H1 (cell line): Measurements from ENCODE around the gene CBY2. TPM values are rescaled to one million over a fixed set of nuclear protein-coding genes. Genes with fewer than 3 reads are reported as not detected.

Source experiments
- CTCF ChIA-PET: fragments of 300-600 bp; sonication (Branson Sonifier 250); formaldehyde crosslinking; loops from one replicate; lab custom pipeline; 2021; ENCODE audit not compliant: partially characterized antibody; lab: Charles Lee
- POLR2A ChIA-PET: fragments of 300-600 bp; sonication (Branson Sonifier 250); formaldehyde crosslinking; loops from one replicate; lab custom pipeline; 2021; ENCODE audit warnings: inconsistent platforms; ENCODE audit not compliant: partially characterized antibody; lab: Charles Lee
- DNase-seq, 2 experiments: peaks; one replicate each; pipeline versions ENCODE4 v3.0.0 to v3.0.0-alpha.2; 2010 to 2022; ENCODE audit warnings: low spot score in 2 of 2, low read depth in 1 of 2, mixed read lengths in 1 of 2
- FAIRE-seq: peaks from 2 replicates; lab custom pipeline; 2011; peaks lifted over from hg19 to GRCh38; lab: Jason Lieb, UNC
- H2AFZ ChIP-seq: 2 replicates; pipeline ENCODE4 v1.8.1; 2012; ENCODE audit warnings: low read length, inconsistent platforms
- H2AK5ac ChIP-seq: 2 replicates; pipeline ENCODE4 v1.6.1; 2013; ENCODE audit warnings: low read depth, low read length
- H2BK120ac ChIP-seq: replicated peaks from 2 replicates; pipeline ENCODE3; 2013; ENCODE audit warnings: low read depth, low read length, inconsistent platforms
- H2BK12ac ChIP-seq: 2 replicates; pipeline ENCODE4 v1.6.1; 2013; ENCODE audit warnings: low read depth, low read length
- H2BK15ac ChIP-seq: 2 replicates; pipeline ENCODE4 v1.6.1; 2013; ENCODE audit warnings: low read length
- H2BK20ac ChIP-seq: 2 replicates; pipeline ENCODE4 v1.6.1; 2013; ENCODE audit warnings: low read length
- H2BK5ac ChIP-seq: 2 replicates; pipeline ENCODE4 v1.6.1; 2013; ENCODE audit warnings: low read depth, low read length
- H3K14ac ChIP-seq: 2 replicates; pipeline ENCODE4 v1.6.1; 2013; ENCODE audit warnings: inconsistent platforms; ENCODE audit not compliant: insufficient read length
- H3K18ac ChIP-seq: 2 replicates; pipeline ENCODE4 v1.6.1; 2013; ENCODE audit warnings: low read length; ENCODE audit errors: extremely low read depth
- H3K23ac ChIP-seq: 2 replicates; pipeline ENCODE4 v1.6.1; 2013; ENCODE audit warnings: inconsistent platforms; ENCODE audit not compliant: insufficient read length
- H3K23me2 ChIP-seq: 2 replicates; pipeline ENCODE4 v1.6.1; 2013; ENCODE audit warnings: low read depth, low read length
- H3K27ac ChIP-seq: 2 replicates; pipeline ENCODE4 v1.6.1; 2011; ENCODE audit warnings: low read depth, low read length, inconsistent platforms
- H3K27me3 ChIP-seq, 4 experiments: replicated peaks in 1 of 4; 1 replicate in 1 of 4; 2 replicates in 3 of 4; pipeline versions ENCODE4 v1.6.1 to v1.8.1; 2011 to 2013; ENCODE audit warnings: low read length in 3 of 4, mild to moderate bottlenecking in 3 of 4, inconsistent platforms in 2 of 4, mixed read lengths in 2 of 4, moderate library complexity in 1 of 4; ENCODE audit not compliant: control insufficient read depth in 3 of 4, insufficient read depth in 3 of 4; ENCODE audit errors: extremely low read depth in 1 of 4
- H3K36me3 ChIP-seq, 4 experiments: 2 replicates each; pipeline versions ENCODE4 v1.6.1 to v1.8.1; 2011 to 2013; ENCODE audit warnings: mild to moderate bottlenecking in 4 of 4, low read length in 3 of 4, moderate library complexity in 2 of 4, control low read depth in 1 of 4, inconsistent platforms in 1 of 4; ENCODE audit not compliant: insufficient read depth in 4 of 4, control insufficient read depth in 2 of 4
- H3K4ac ChIP-seq: replicated peaks from 2 replicates; pipeline ENCODE3; 2013; ENCODE audit warnings: low read length, low read depth, mixed read lengths, inconsistent platforms; ENCODE audit not compliant: insufficient read length
- H3K4me1 ChIP-seq, 4 experiments: replicated peaks in 1 of 4; 1 replicate in 1 of 4; 2 replicates in 3 of 4; pipeline versions ENCODE4 v1.6.1 to v1.8.1; 2011 to 2013; ENCODE audit warnings: low read length in 3 of 4, inconsistent platforms in 2 of 4, mixed read lengths in 1 of 4; ENCODE audit not compliant: insufficient read depth in 4 of 4, control insufficient read depth in 3 of 4
- H3K4me2 ChIP-seq, 2 experiments: 2 replicates each; pipeline versions ENCODE4 v1.6.1 to v1.8.1; 2011 to 2013; ENCODE audit warnings: low read depth in 2 of 2, low read length in 2 of 2, control low read depth in 1 of 2, inconsistent platforms in 1 of 2, mild to moderate bottlenecking in 1 of 2; ENCODE audit not compliant: insufficient read depth in 1 of 2
- H3K4me3 ChIP-seq, 4 experiments: fragments of 200-600, 300-600 bp in 1 of 4; sonication (generic), shearing (Covaris generic), sonication (Bioruptor Twin) in 1 of 4; 2 replicates each; pipeline versions ENCODE4 v1.5.1 to v1.8.1; 2011 to 2016; ENCODE audit warnings: low read length in 4 of 4, low read depth in 3 of 4, control low read depth in 2 of 4, inconsistent platforms in 2 of 4, mild to moderate bottlenecking in 2 of 4, mixed read lengths in 1 of 4, moderate library complexity in 1 of 4; ENCODE audit not compliant: insufficient read depth in 2 of 4; ENCODE audit errors: extremely low read depth in 1 of 4
- H3K56ac ChIP-seq: replicated peaks from 2 replicates; pipeline ENCODE3; 2013; ENCODE audit warnings: low read depth, mild to moderate bottlenecking, mixed read lengths, low read length, inconsistent platforms; ENCODE audit not compliant: insufficient read length
- H3K79me1 ChIP-seq: 2 replicates; pipeline ENCODE4 v1.6.1; 2013; ENCODE audit warnings: low read depth, low read length, control low read depth
- H3K79me2 ChIP-seq, 2 experiments: 2 replicates each; pipeline versions ENCODE4 v1.6.1 to v1.8.1; 2012 to 2013; ENCODE audit warnings: low read length in 2 of 2, mild to moderate bottlenecking in 2 of 2, inconsistent platforms in 1 of 2; ENCODE audit not compliant: insufficient read depth in 2 of 2, control insufficient read depth in 1 of 2
- H3K9ac ChIP-seq, 4 experiments: replicated peaks in 1 of 4; 1 replicate in 1 of 4; 2 replicates in 3 of 4; pipeline versions ENCODE4 v1.6.1 to v1.8.1; 2011 to 2013; ENCODE audit warnings: low read depth in 3 of 4, low read length in 3 of 4, control low read depth in 2 of 4, mild to moderate bottlenecking in 2 of 4, moderate library complexity in 2 of 4, inconsistent platforms in 1 of 4; ENCODE audit errors: extremely low read depth in 1 of 4
- H3K9me3 ChIP-seq, 2 experiments: 2 replicates each; pipeline versions ENCODE4 v1.6.1 to v1.8.1; 2012 to 2013; ENCODE audit warnings: mild to moderate bottlenecking in 2 of 2, moderate library complexity in 2 of 2, control low read depth in 1 of 2, inconsistent platforms in 1 of 2, low read depth in 1 of 2, low read length in 1 of 2, mixed read lengths in 1 of 2; ENCODE audit not compliant: insufficient read depth in 2 of 2
- H4K20me1 ChIP-seq, 2 experiments: replicated peaks in 1 of 2; 2 replicates each; pipeline versions ENCODE3 to v1.8.1; 2011 to 2013; ENCODE audit warnings: inconsistent platforms in 2 of 2, low read length in 2 of 2, mild to moderate bottlenecking in 1 of 2; ENCODE audit not compliant: insufficient read depth in 2 of 2, control insufficient read depth in 1 of 2
- H4K5ac ChIP-seq: 2 replicates; pipeline ENCODE4 v1.6.1; 2013; ENCODE audit warnings: low read length, low read depth, mixed read lengths, inconsistent platforms; ENCODE audit not compliant: insufficient read length
- H4K8ac ChIP-seq: 2 replicates; pipeline ENCODE4 v1.8.0; 2013; ENCODE audit warnings: mild to moderate bottlenecking, moderate library complexity, low read length, inconsistent platforms; ENCODE audit not compliant: insufficient read depth; ENCODE audit errors: extremely low read depth
- H4K91ac ChIP-seq: replicated peaks from 2 replicates; pipeline ENCODE3; 2013; ENCODE audit warnings: low read length, mixed read lengths, inconsistent platforms; ENCODE audit not compliant: insufficient read length
- CTCF ChIP-seq, 3 experiments: IDR thresholded peaks; 1 replicate in 2 of 3; 2 replicates in 1 of 3; pipeline versions ENCODE4 v1.5.1 to v1.6.1; 2011; ENCODE audit warnings: low read length in 3 of 3, mild to moderate bottlenecking in 3 of 3, inconsistent platforms in 2 of 3, low read depth in 1 of 3, moderate library complexity in 1 of 3; ENCODE audit not compliant: insufficient read depth in 1 of 3; ENCODE audit errors: control extremely low read depth in 1 of 3
- EP300 ChIP-seq, 2 experiments: IDR thresholded peaks; 1 replicate in 1 of 2; 2 replicates in 1 of 2; pipeline ENCODE4 v1.6.1; 2011 to 2012; ENCODE audit warnings: low read depth in 2 of 2, low read length in 2 of 2, mild to moderate bottlenecking in 2 of 2, borderline replicate concordance in 1 of 2, inconsistent platforms in 1 of 2, moderate library complexity in 1 of 2
- PHF8 ChIP-seq: fragments of 200-600 bp; sonication (generic); conservative IDR thresholded peaks from 2 replicates; pipeline ENCODE4 v1.7.1; 2012; ENCODE audit warnings: low read depth, mild to moderate bottlenecking, inconsistent platforms, low read length, moderate library complexity
- RAD21 ChIP-seq, 2 experiments: IDR thresholded peaks in 1 of 2; conservative IDR thresholded peaks in 1 of 2; 2 replicates each; pipeline ENCODE4 v1.6.1; 2011; ENCODE audit warnings: low read depth in 2 of 2, low read length in 2 of 2, improper control_type of control experiment in 1 of 2, inconsistent platforms in 1 of 2, mild to moderate bottlenecking in 1 of 2, moderate library complexity in 1 of 2
- RXRA ChIP-seq: IDR thresholded peaks from 2 replicates; pipeline ENCODE4 v1.6.1; 2011; ENCODE audit warnings: low read depth, mild to moderate bottlenecking, low read length, moderate library complexity; ENCODE audit not compliant: insufficient read depth
- YY1 ChIP-seq: IDR thresholded peaks from 2 replicates; pipeline ENCODE4 v1.6.1; 2011; ENCODE audit warnings: low read depth, mild to moderate bottlenecking, low read length
- WGBS, 2 experiments: shearing (Covaris generic) in 1 of 2; methylation state at CpG; one replicate each; pipeline versions ENCODE4 v1.1.6 to v1.1.7; 2013 to 2015; ENCODE audit warnings: low lambda C conversion rate in 2 of 2, mixed read lengths in 2 of 2, inconsistent platforms in 1 of 2, low coverage in 1 of 2, missing lambda C conversion rate in 1 of 2; ENCODE audit not compliant: insufficient replicate concordance in 2 of 2, insufficient coverage in 1 of 2, insufficient read length in 1 of 2; ENCODE audit errors: extremely low coverage in 1 of 2, missing lambda C conversion rate in 1 of 2; 5-methylcytosine and 5-hydroxymethylcytosine counted together
- polyA plus RNA-seq, 7 experiments: library from polyadenylated mRNA; depleted of rRNA in 3 of 7; stranded (reverse) in 5 of 7; unstranded in 2 of 7; fragments of >200 nt in 5 of 7; fragments of 200-250 nt in 2 of 7; gene quantifications; 1 replicate in 5 of 7; 2 replicates in 1 of 7; 4 replicates in 1 of 7; pipeline versions ENCODE4 v1.2.1 to v1.2.3, GENCODE V29; 2011 to 2013; ENCODE audit warnings: missing spikeins in 2 of 7, mixed read lengths in 2 of 7
- total RNA-seq: library from RNA; stranded (reverse); fragmentation: NEBNext Ultra II Directional; extraction: Animal tissue kit (Norgen Biotek cat#: 25700); gene quantifications from 2 replicates; pipeline ENCODE4 v1.2.1, GENCODE V29; 2021

The CBY2 gene
- total and polyA plus RNA-seq, 2 of the 8 experiments (the other 6 are each of a cell fraction or from before 2014, with no cell fraction given) = not detected

DNA sequence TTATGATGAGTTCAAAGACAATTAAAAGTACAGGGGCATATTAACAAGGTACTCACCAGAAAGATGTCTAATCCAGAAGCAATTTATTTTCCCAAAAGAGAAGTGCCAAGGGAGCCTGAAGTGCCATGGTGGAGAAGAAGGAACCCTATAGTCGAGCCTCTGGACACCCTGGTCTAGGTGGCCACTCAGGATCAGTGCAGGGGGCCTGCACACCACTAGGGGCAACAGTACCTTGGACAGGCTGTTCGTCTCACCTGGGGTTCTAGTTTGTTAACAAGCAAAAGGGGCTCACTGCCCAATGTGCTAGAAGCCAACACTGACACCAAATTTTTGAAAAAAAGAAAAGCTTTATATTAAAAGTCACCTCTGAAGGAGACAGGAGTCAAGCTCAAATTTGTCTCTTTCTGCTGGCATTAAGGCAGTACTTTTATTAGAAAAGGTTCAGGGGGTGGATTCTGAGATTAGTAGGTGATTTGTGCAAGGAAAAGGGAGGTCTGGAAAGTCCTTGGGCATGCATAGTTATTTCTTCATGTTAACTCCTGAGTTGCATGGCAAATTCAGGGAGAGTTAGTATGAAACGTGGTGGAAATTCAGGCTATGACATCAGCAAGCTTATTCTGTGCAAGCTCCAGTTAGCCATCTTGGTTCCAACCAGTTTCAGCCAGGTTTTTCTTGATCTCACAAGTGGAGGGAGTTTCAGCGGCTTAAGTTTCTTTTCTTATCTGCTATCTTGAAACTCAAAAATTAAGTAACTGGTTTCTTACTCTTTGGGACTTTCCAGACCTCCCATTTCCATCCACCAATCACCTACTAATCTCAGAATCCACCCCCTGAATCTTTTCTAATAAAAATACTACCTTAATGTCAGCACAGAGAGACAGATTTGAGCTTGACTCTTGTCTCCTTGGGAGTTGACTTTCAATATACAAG lies 884 bp upstream of the CBY2 start:
- CTCF ChIA-PET = interaction anchor here (0.5 to 4.6 kb wide), 18 partner anchors 10 to 271 kb away, joined by 3 to 29 read pairs (median 4); no protein-coding TSS in a partner anchor

More for the DNA sequence above, 884 bp upstream of the CBY2 start:
- H3K36me3 ChIP-seq = no peaks in the 10 kb centered on the region
- WGBS, 2 experiments = 90% methylated on average over 4 of the region's 4 CpGs; no CpG with 5 or more reads in 1 of the 2 experiments
- no peaks in the 10 kb centered on the region for H3K23me2 ChIP-seq
- POLR2A ChIA-PET = no interaction called here
- TF ChIP-seq RXRA = no peak
- peak; percentile 24 to 50; a peak in 3 of 4 replicates for TF ChIP-seq RAD21 (IDR thresholded peaks at IDR 0.05 in 1 of 2, conservative IDR thresholded peaks at IDR 0.05 in 1 of 2; ENCODE audit: low read depth in 2 of 2, low read length in 2 of 2)
- TF ChIP-seq PHF8 = no peak
- peak; percentile 36 to 66 (median 43) for TF ChIP-seq CTCF (IDR thresholded peaks at IDR 0.05; ENCODE audit: control extremely low read depth in 1 of 3, insufficient read depth in 1 of 3, low read depth in 1 of 3, low read length in 3 of 3)
- no peak for TF ChIP-seq YY1
- TF ChIP-seq EP300 (IDR thresholded peaks at IDR 0.05; ENCODE audit: borderline replicate concordance in 1 of 2, low read depth in 2 of 2, low read length in 2 of 2) = no peak
- TF ChIP-seq, all 59 proteins: peak for 2
- Histone ChIP-seq H4K20me1 (no peaks in the 10 kb centered on the region), H3K14ac (no peak overlapping the region), H3K18ac (no peak overlapping the region), H2BK15ac (no peak overlapping the region), H2BK12ac (no peak overlapping the region), H3K9ac (peak overlapping the region in 1 of 4 experiments; percentile 14; a peak in 1 of 7 replicates), H3K4ac (no peak overlapping the region), H3K9me3 (no peaks in the 10 kb centered on the region), H3K4me3 (no peak overlapping the region), H2AK5ac (no peak overlapping the region), H3K4me1 (peaks cover 0 to 9% (median 3%) of the 10 kb centered on the region in 4 experiments; a peak in 3 of 7 replicates), H3K23ac (no peak overlapping the region), H2BK20ac (no peak overlapping the region), H2BK120ac (no peak overlapping the region), H3K27me3 (no peaks in the 10 kb centered on the region), H3K4me2 (no peak overlapping the region), H2BK5ac (no peak overlapping the region), H2AFZ (no peak overlapping the region), H3K56ac (no peak overlapping the region), H4K8ac (no peak overlapping the region), H3K27ac (no peak overlapping the region), H3K79me1 (no peaks in the 10 kb centered on the region), H3K79me2 (no peaks in the 10 kb centered on the region), H4K91ac (no peak overlapping the region), H4K5ac (no peak overlapping the region)
- DNase-seq (no peak), FAIRE-seq (no peak)
